ENCODE measurements around the gene RCSD1.

DNA sequence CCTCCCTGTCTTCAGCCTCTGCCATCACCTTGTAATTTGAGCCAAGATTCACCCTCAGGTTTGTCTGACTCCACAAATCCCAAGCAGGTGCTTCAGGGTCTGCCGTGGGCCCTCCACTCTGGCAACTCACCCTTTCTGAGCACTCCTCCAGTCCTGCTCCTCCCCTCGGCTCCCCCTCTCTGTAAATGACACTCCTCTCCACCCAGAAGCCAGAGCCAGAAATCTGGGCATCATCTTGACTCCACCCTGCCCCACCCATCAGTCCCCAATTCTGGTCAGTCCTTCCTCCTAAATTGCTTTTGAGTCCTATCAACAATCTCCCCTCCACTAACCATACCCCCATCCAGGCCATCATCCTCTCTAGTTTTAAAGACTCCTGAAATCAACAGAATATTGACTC, 40.5 kb downstream of the RCSD1 start:
- TF ChIP-seq, protein P1, sequence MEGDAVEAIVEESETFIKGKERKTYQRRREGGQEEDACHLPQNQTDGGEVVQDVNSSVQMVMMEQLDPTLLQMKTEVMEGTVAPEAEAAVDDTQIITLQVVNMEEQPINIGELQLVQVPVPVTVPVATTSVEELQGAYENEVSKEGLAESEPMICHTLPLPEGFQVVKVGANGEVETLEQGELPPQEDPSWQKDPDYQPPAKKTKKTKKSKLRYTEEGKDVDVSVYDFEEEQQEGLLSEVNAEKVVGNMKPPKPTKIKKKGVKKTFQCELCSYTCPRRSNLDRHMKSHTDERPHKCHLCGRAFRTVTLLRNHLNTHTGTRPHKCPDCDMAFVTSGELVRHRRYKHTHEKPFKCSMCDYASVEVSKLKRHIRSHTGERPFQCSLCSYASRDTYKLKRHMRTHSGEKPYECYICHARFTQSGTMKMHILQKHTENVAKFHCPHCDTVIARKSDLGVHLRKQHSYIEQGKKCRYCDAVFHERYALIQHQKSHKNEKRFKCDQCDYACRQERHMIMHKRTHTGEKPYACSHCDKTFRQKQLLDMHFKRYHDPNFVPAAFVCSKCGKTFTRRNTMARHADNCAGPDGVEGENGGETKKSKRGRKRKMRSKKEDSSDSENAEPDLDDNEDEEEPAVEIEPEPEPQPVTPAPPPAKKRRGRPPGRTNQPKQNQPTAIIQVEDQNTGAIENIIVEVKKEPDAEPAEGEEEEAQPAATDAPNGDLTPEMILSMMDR (conservative IDR thresholded peaks at IDR 0.05; ENCODE audit: low read depth, low read length), result no peak
- TF ChIP-seq EZH2 (IDR thresholded peaks at IDR 0.05; ENCODE audit: borderline replicate concordance, low read depth, low read length, poor library complexity, severe bottlenecking), result no peak

Data from A673 (cell line).